H9 (cell line): ENCODE data around the gene RASSF9. TPM values are rescaled to one million over a fixed set of nuclear protein-coding genes. Genes with fewer than 3 reads are reported as not detected.

Experiments used
- DNase-seq: peaks from one replicate; pipeline ENCODE4 v3.0.0-alpha.2; 2017
- H2AFZ ChIP-seq: one replicate; pipeline ENCODE4 v1.6.1; 2013; ENCODE audit warnings: mild to moderate bottlenecking, low read length, control low read depth, moderate library complexity
- H2AK5ac ChIP-seq: 2 replicates; pipeline ENCODE4 v1.6.1; 2013; ENCODE audit warnings: low read length, control low read depth, mixed read lengths; ENCODE audit not compliant: insufficient read length
- H2BK120ac ChIP-seq: one replicate; pipeline ENCODE4 v1.6.1; 2013; ENCODE audit warnings: low read depth, mild to moderate bottlenecking, low read length, control low read depth, inconsistent platforms; ENCODE audit not compliant: poor library complexity, severe bottlenecking
- H2BK12ac ChIP-seq: 2 replicates; pipeline ENCODE4 v1.6.1; 2013; ENCODE audit warnings: low read length, control low read depth, mixed read lengths, low read depth; ENCODE audit not compliant: insufficient read length
- H2BK15ac ChIP-seq: 2 replicates; pipeline ENCODE4 v1.6.1; 2013; ENCODE audit warnings: low read depth, low read length, control low read depth
- H2BK20ac ChIP-seq: one replicate; pipeline ENCODE4 v1.6.1; 2013; ENCODE audit warnings: low read depth, mild to moderate bottlenecking, low read length, control low read depth, inconsistent platforms; ENCODE audit not compliant: poor library complexity, severe bottlenecking
- H2BK5ac ChIP-seq: 2 replicates; pipeline ENCODE4 v1.6.1; 2013; ENCODE audit warnings: low read length, control low read depth, mixed read lengths; ENCODE audit not compliant: insufficient read length
- H3K14ac ChIP-seq: 2 replicates; pipeline ENCODE4 v1.6.1; 2013; ENCODE audit warnings: low read length, control low read depth; ENCODE audit not compliant: insufficient read depth
- H3K18ac ChIP-seq: 2 replicates; pipeline ENCODE4 v1.6.1; 2013; ENCODE audit warnings: low read depth, mild to moderate bottlenecking, mixed read lengths, low read length, control low read depth; ENCODE audit not compliant: insufficient read length
- H3K23ac ChIP-seq: 2 replicates; pipeline ENCODE4 v1.6.1; 2013; ENCODE audit warnings: low read length, control low read depth, mixed read lengths, low read depth; ENCODE audit not compliant: insufficient read length
- H3K23me2 ChIP-seq: 2 replicates; pipeline ENCODE4 v1.6.1; 2013; ENCODE audit warnings: low read depth, mild to moderate bottlenecking, mixed read lengths, low read length, control low read depth; ENCODE audit not compliant: insufficient read length, poor library complexity, severe bottlenecking
- H3K27ac ChIP-seq: 2 replicates; pipeline ENCODE4 v1.5.1; 2013; ENCODE audit warnings: low read length, control low read depth, mixed read lengths, low read depth; ENCODE audit not compliant: insufficient read length
- H3K27me3 ChIP-seq: 2 replicates; pipeline ENCODE4 v1.6.1; 2013; ENCODE audit warnings: low read length, control low read depth, inconsistent platforms; ENCODE audit not compliant: insufficient read depth
- H3K4ac ChIP-seq: 2 replicates; pipeline ENCODE4 v1.6.1; 2013; ENCODE audit warnings: low read depth, mild to moderate bottlenecking, control low read depth, inconsistent platforms, low read length, moderate library complexity
- H3K4me1 ChIP-seq: 2 replicates; pipeline ENCODE4 v1.6.1; 2013; ENCODE audit warnings: low read length, control low read depth, inconsistent platforms; ENCODE audit not compliant: insufficient read depth
- H3K4me2 ChIP-seq: 2 replicates; pipeline ENCODE4 v1.6.1; 2013; ENCODE audit warnings: low read length, control low read depth, mixed read lengths; ENCODE audit not compliant: insufficient read length, insufficient read depth
- H3K56ac ChIP-seq: 2 replicates; pipeline ENCODE4 v1.6.1; 2013; ENCODE audit warnings: low read depth, mild to moderate bottlenecking, mixed read lengths, low read length, control low read depth; ENCODE audit not compliant: insufficient read length
- H3K79me1 ChIP-seq: 2 replicates; pipeline ENCODE4 v1.6.1; 2013; ENCODE audit warnings: low read depth, mild to moderate bottlenecking, moderate library complexity, low read length, control low read depth, inconsistent platforms; ENCODE audit not compliant: insufficient read depth, poor library complexity, severe bottlenecking
- H3K79me2 ChIP-seq: 2 replicates; pipeline ENCODE4 v1.6.1; 2013; ENCODE audit warnings: low read length, control low read depth, inconsistent platforms; ENCODE audit not compliant: insufficient read depth
- H3K9ac ChIP-seq: 2 replicates; pipeline ENCODE4 v1.6.1; 2013; ENCODE audit warnings: low read length, control low read depth, mixed read lengths; ENCODE audit not compliant: insufficient read length; ENCODE audit errors: extremely low read depth
- H3K9me3 ChIP-seq: one replicate; pipeline ENCODE4 v1.6.1; 2013; ENCODE audit warnings: low read depth, low read length, inconsistent platforms; ENCODE audit not compliant: control insufficient read depth
- H3T11ph ChIP-seq: one replicate; pipeline ENCODE4 v1.6.1; 2013; ENCODE audit warnings: mild to moderate bottlenecking, low read length, control low read depth, inconsistent platforms
- H4K20me1 ChIP-seq: one replicate; pipeline ENCODE4 v1.6.1; 2013; ENCODE audit not compliant: control insufficient read depth, insufficient read length, insufficient read depth
- H4K5ac ChIP-seq: 2 replicates; pipeline ENCODE4 v1.6.1; 2013; ENCODE audit warnings: low read depth, mild to moderate bottlenecking, mixed read lengths, low read length, control low read depth; ENCODE audit not compliant: insufficient read length
- H4K8ac ChIP-seq: replicated peaks from 2 replicates; pipeline ENCODE4 v1.6.1; 2013; ENCODE audit warnings: low read length, control low read depth, mixed read lengths, low read depth; ENCODE audit not compliant: insufficient read length
- H4K91ac ChIP-seq: 2 replicates; pipeline ENCODE4 v1.6.1; 2013; ENCODE audit warnings: low read depth, mild to moderate bottlenecking, moderate library complexity, mixed read lengths, low read length, control low read depth; ENCODE audit not compliant: insufficient read length
- H3K27ac Mint-ChIP-seq, 3 experiments: 2 replicates in 2 of 3; 3 replicates in 1 of 3; pipeline ENCODE4 v1.8.0; 2020 to 2021; ENCODE audit warnings: mixed read lengths in 3 of 3, mild to moderate bottlenecking in 1 of 3, moderate library complexity in 1 of 3
- H3K27me3 Mint-ChIP-seq: 2 replicates; pipeline ENCODE4 v1.8.0; 2021; ENCODE audit warnings: low read depth, mild to moderate bottlenecking, moderate library complexity, mixed read lengths
- H3K36me3 Mint-ChIP-seq, 3 experiments: 2 replicates in 2 of 3; 3 replicates in 1 of 3; pipeline ENCODE4 v1.8.0; 2020 to 2021; ENCODE audit warnings: low read depth in 3 of 3, mixed read lengths in 3 of 3; ENCODE audit not compliant: insufficient read depth in 1 of 3
- H3K4me1 Mint-ChIP-seq, 2 experiments: 2 replicates each; pipeline ENCODE4 v1.8.0; 2020; ENCODE audit warnings: mixed read lengths in 2 of 2
- H3K4me3 Mint-ChIP-seq, 2 experiments: 2 replicates in 1 of 2; 3 replicates in 1 of 2; pipeline ENCODE4 v1.8.0; 2020 to 2021; ENCODE audit warnings: mild to moderate bottlenecking in 2 of 2, mixed read lengths in 2 of 2, moderate library complexity in 1 of 2
- H3K9me3 Mint-ChIP-seq, 2 experiments: 2 replicates in 1 of 2; 3 replicates in 1 of 2; pipeline ENCODE4 v1.8.0; 2020; ENCODE audit warnings: mild to moderate bottlenecking in 2 of 2, mixed read lengths in 2 of 2, moderate library complexity in 1 of 2
- WGBS: extraction: QIAGEN DNeasy Blood & Tissue Kit; methylation state at CpG from one replicate; pipeline ENCODE4 v1.1.7; 2013; ENCODE audit warnings: missing lambda C conversion rate, low lambda C conversion rate, mixed read lengths; ENCODE audit not compliant: insufficient read length; ENCODE audit errors: extremely low coverage; 5-methylcytosine and 5-hydroxymethylcytosine counted together
- long read RNA-seq: library from polyadenylated mRNA; unstranded; transcript quantifications from one replicate; pipeline ENCODE4 v2.0.0, GENCODE V29; 2020
- total RNA-seq: library from RNA; stranded (reverse); gene quantifications from 2 replicates; pipeline ENCODE4 v1.2.1, GENCODE V29; 2021
- TF ChIP-seq, protein P1 (sequence below): fragments of 200-600 bp; sonication (generic); conservative IDR thresholded peaks from 3 replicates; pipeline ENCODE4 v1.8.0; 2021; ENCODE audit warnings: antibody characterized with exemption, mild to moderate bottlenecking

Gene RASSF9
- total RNA-seq, result 0.04 TPM in 2 replicates
- long read RNA-seq, result 0 reads

DNA sequence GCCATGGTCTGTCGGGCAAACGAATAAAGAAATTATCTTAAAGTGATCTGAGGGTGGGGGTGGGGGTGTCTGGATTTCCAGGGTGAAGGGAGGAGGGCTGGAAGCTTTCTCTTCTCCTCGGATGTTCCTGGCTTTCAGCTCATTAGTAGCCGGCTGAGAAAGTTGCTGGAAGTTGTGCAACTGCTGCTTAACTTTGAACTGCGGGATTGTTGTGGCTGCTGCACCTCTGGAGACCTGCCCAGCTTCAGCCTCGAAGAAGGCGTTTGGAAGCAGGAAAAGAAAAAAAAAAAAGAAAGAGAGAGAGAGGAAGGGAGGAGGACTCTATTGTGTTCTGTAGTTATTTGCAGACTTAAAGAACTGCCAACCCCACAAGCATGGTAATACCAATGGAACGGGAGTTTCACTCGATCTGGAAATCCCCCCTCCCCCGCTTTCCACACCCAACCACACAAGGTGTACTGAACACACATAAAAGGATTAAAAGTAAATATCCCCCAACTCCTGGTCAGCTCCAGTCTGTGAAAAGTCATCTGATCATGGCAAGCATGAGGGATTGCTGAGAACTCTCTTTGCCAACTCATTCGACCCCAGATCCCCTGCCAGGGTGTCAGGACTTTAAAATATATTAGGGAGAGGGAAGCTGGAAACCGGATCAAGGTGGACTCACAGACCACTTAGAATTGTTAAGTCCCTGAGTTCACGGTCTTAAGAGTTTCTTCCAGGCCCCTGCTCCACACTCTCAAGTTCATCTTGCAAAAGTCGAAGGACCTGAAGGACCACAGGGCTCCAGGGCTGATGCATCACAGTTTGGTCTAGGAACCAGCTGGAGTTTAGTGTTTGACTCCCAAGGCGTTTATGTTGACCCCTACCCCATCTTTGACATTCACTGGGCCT is at the start of gene RASSF9:
Gene RASSF9 (minus strand): TSS at position 213 of the 894 bp plus-strand sequence. CDS start 208 bp downstream, at position 5.
- H3K56ac ChIP-seq, result no peak within 1 kb of the TSS
- no peak within 1 kb of the TSS for H2BK15ac ChIP-seq
- H3K27ac ChIP-seq, result no peak within 1 kb of the TSS
- H3K27me3 Mint-ChIP-seq, result no peaks in the 10 kb centered on the region
- no peak within 1 kb of the TSS for H3K4ac ChIP-seq
- no peak within 1 kb of the TSS for H3K9ac ChIP-seq
- H3K4me1 ChIP-seq, result peaks cover 4% of the 10 kb centered on the region; the same call in 1 of the 2 replicates
- H2AK5ac ChIP-seq, result no peak within 1 kb of the TSS
- peak within 1 kb of the TSS; percentile 7 to 91 (median 35); a peak in 5 of 7 replicates for H3K27ac Mint-ChIP-seq
- TF ChIP-seq, protein P1, sequence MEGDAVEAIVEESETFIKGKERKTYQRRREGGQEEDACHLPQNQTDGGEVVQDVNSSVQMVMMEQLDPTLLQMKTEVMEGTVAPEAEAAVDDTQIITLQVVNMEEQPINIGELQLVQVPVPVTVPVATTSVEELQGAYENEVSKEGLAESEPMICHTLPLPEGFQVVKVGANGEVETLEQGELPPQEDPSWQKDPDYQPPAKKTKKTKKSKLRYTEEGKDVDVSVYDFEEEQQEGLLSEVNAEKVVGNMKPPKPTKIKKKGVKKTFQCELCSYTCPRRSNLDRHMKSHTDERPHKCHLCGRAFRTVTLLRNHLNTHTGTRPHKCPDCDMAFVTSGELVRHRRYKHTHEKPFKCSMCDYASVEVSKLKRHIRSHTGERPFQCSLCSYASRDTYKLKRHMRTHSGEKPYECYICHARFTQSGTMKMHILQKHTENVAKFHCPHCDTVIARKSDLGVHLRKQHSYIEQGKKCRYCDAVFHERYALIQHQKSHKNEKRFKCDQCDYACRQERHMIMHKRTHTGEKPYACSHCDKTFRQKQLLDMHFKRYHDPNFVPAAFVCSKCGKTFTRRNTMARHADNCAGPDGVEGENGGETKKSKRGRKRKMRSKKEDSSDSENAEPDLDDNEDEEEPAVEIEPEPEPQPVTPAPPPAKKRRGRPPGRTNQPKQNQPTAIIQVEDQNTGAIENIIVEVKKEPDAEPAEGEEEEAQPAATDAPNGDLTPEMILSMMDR, result no peak
- H3K4me3 Mint-ChIP-seq, result peak within 1 kb of the TSS; percentile 6 to 53; a peak in 3 of 5 replicates
- no peaks in the 10 kb centered on the region for H3K9me3 Mint-ChIP-seq
- H3K79me1 ChIP-seq, result no peaks in the 10 kb centered on the region
- H3K4me1 Mint-ChIP-seq, result peaks cover 20 to 22% of the 10 kb centered on the region in 2 experiments
- no peak within 1 kb of the TSS for H3K18ac ChIP-seq
- H2AFZ ChIP-seq, result peak within 1 kb of the TSS; percentile 75
- no peaks in the 10 kb centered on the region for H3K27me3 ChIP-seq
- no peaks in the 10 kb centered on the region for H3K36me3 Mint-ChIP-seq
- H3K9me3 ChIP-seq, result no peaks in the 10 kb centered on the region
- peak within 1 kb of the TSS; percentile 18 for H3K4me2 ChIP-seq
- H4K8ac ChIP-seq, result no peak within 1 kb of the TSS
- H2BK120ac ChIP-seq, result no peak within 1 kb of the TSS
- H3K23me2 ChIP-seq, result no peaks in the 10 kb centered on the region
- H3K23ac ChIP-seq, result no peak within 1 kb of the TSS
- DNase-seq, result peak; percentile 31
- H2BK12ac ChIP-seq, result no peak within 1 kb of the TSS
- H4K5ac ChIP-seq, result no peak within 1 kb of the TSS
- H3K14ac ChIP-seq, result no peak within 1 kb of the TSS
- no peak within 1 kb of the TSS for H4K91ac ChIP-seq
- no peak within 1 kb of the TSS for H2BK5ac ChIP-seq
- H4K20me1 ChIP-seq, result no peaks in the 10 kb centered on the region
- WGBS, result no CpG with 5 or more reads among the region's 15 CpGs
- H3K79me2 ChIP-seq, result no peaks in the 10 kb centered on the region
- no peak within 1 kb of the TSS for H3T11ph ChIP-seq
- no peak within 1 kb of the TSS for H2BK20ac ChIP-seq
